ENCODE results near the gene QRSL1. TPM values are rescaled to one million over a fixed set of nuclear protein-coding genes. Genes with fewer than 3 reads are reported as not detected.

QRSL1 gene
- total RNA-seq, 1 experiment from 2014 or later, result 18.4 TPM

DNA sequence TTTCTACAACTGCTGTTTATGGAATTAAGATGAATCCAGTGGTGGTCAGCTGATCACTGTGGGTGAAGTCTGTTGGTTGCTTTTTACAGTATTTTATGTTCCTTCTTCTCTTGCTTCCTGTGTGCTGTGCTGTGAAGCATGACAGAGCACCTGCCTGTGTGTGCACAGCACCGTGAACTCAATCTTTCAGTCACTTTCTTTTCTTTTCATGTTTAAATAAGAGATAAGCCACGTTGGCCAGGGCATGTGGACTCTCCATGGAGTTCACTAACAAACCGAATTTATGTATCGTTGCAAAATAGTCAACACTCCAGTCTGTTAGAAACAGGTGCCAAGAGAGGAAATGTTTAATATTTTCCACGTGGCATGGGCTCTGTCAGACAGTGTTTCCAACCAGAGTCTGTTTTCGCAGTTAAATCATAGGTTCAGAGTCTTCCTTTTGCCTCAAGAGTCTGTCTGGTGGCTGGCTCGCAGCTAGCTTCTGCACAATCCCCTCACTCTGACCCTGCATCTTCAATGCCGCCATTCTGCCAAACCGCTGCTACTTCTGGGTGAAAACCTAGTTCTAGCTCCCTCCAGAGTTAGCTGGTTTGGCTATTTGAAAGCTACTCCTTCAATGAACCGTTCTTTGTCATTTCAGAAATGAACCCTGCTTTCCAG is 73.2 kb downstream of the QRSL1 start:
- DNase-seq (ENCODE audit: low read depth, low spot score), result no peak
- Histone ChIP-seq H3K27me3 (ENCODE audit: control insufficient read depth, insufficient read depth, low read length) (peaks cover 11% of the 10 kb centered on the region), H3K27ac (ENCODE audit: low read length) (no peak overlapping the region), H3K4me1 (ENCODE audit: control insufficient read depth, insufficient read depth, low read length) (peaks cover 5% of the 10 kb centered on the region; the same call in 1 of the 2 replicates), H3K36me3 (ENCODE audit: control insufficient read depth, insufficient read depth, low read length) (no peaks in the 10 kb centered on the region), H3K9me3 (ENCODE audit: control insufficient read depth, insufficient read depth, low read depth, low read length) (peaks cover 3% of the 10 kb centered on the region; the same call in 1 of the 2 replicates), H3K4me3 (ENCODE audit: low read depth in 2 of 2, low read length in 2 of 2) (no peak overlapping the region)
- no peak; the same call in 1 of the 2 replicates for ATAC-seq
- POLR2A ChIA-PET, result no interaction called here
- BruUV-seq (replicated peaks), result no TSS peak
- CTCF ChIA-PET, result no interaction called here
- intact Hi-C loops (cut with micrococcal nuclease; ENCODE audit: unreplicated experiment) (no loop called here), in situ Hi-C loops (cut with HindIII; ENCODE audit: low pct_unique_long_range_greater_than_20kb, low sequenced_read_pairs) (no loop called here)
- no peak for TF ChIP-seq TCF7L2 (IDR thresholded peaks at IDR 0.05; ENCODE audit: low read depth, low read length)
- TF ChIP-seq, protein P1, sequence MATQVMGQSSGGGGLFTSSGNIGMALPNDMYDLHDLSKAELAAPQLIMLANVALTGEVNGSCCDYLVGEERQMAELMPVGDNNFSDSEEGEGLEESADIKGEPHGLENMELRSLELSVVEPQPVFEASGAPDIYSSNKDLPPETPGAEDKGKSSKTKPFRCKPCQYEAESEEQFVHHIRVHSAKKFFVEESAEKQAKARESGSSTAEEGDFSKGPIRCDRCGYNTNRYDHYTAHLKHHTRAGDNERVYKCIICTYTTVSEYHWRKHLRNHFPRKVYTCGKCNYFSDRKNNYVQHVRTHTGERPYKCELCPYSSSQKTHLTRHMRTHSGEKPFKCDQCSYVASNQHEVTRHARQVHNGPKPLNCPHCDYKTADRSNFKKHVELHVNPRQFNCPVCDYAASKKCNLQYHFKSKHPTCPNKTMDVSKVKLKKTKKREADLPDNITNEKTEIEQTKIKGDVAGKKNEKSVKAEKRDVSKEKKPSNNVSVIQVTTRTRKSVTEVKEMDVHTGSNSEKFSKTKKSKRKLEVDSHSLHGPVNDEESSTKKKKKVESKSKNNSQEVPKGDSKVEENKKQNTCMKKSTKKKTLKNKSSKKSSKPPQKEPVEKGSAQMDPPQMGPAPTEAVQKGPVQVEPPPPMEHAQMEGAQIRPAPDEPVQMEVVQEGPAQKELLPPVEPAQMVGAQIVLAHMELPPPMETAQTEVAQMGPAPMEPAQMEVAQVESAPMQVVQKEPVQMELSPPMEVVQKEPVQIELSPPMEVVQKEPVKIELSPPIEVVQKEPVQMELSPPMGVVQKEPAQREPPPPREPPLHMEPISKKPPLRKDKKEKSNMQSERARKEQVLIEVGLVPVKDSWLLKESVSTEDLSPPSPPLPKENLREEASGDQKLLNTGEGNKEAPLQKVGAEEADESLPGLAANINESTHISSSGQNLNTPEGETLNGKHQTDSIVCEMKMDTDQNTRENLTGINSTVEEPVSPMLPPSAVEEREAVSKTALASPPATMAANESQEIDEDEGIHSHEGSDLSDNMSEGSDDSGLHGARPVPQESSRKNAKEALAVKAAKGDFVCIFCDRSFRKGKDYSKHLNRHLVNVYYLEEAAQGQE (IDR thresholded peaks at IDR 0.05; ENCODE audit: insufficient read depth in 1 of 2, low read depth in 2 of 2, low read length in 1 of 2), result no peak
- TF ChIP-seq, protein P2, sequence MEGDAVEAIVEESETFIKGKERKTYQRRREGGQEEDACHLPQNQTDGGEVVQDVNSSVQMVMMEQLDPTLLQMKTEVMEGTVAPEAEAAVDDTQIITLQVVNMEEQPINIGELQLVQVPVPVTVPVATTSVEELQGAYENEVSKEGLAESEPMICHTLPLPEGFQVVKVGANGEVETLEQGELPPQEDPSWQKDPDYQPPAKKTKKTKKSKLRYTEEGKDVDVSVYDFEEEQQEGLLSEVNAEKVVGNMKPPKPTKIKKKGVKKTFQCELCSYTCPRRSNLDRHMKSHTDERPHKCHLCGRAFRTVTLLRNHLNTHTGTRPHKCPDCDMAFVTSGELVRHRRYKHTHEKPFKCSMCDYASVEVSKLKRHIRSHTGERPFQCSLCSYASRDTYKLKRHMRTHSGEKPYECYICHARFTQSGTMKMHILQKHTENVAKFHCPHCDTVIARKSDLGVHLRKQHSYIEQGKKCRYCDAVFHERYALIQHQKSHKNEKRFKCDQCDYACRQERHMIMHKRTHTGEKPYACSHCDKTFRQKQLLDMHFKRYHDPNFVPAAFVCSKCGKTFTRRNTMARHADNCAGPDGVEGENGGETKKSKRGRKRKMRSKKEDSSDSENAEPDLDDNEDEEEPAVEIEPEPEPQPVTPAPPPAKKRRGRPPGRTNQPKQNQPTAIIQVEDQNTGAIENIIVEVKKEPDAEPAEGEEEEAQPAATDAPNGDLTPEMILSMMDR (IDR thresholded peaks at IDR 0.05), result no peak
- no peak for TF ChIP-seq SIN3A (IDR thresholded peaks at IDR 0.05; ENCODE audit: borderline replicate concordance, insufficient read depth, low read depth, low read length)
- TF ChIP-seq POLR2AphosphoS5 (IDR thresholded peaks at IDR 0.05; ENCODE audit: low read depth, low read length), result no peak

DNA sequence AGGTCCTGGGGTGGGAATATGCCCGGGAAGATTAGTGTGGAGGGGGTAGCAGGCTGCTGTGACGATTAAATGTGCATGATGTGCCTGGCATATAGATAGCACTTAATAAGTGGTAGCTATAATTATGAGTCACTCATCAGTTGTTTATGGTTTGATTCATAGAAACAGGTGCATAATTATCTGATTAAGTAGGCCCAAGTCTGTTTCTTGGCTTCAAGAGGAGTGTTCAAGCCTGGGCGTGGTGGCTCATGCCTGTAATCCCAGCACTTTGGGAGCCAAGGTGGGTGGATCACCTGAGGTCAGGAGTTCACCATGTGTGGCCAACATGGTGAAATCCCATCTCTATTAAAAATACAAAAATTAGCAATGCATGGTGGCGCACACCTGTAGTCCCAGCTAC is 74.9 kb downstream of the QRSL1 start:
- CTCF ChIA-PET, result no interaction called here
- no TSS peak for BruUV-seq (replicated peaks)
- intact Hi-C loops (cut with micrococcal nuclease; ENCODE audit: unreplicated experiment) (no loop called here), in situ Hi-C loops (cut with HindIII; ENCODE audit: low pct_unique_long_range_greater_than_20kb, low sequenced_read_pairs) (no loop called here)
- H3K36me3 ChIP-seq (ENCODE audit: control insufficient read depth, insufficient read depth, low read length), result no peaks in the 10 kb centered on the region
- TF ChIP-seq POLR2AphosphoS5 (IDR thresholded peaks at IDR 0.05; ENCODE audit: low read depth, low read length) (no peak), TCF7L2 (IDR thresholded peaks at IDR 0.05; ENCODE audit: low read depth, low read length) (no peak)
- TF ChIP-seq, protein P1 (IDR thresholded peaks at IDR 0.05; ENCODE audit: insufficient read depth in 1 of 2, low read depth in 2 of 2, low read length in 1 of 2), result no peak
- TF ChIP-seq, protein P2 (IDR thresholded peaks at IDR 0.05), result no peak
- POLR2A ChIA-PET, result no interaction called here
- H3K9me3 ChIP-seq (ENCODE audit: control insufficient read depth, insufficient read depth, low read depth, low read length), result peaks cover 3% of the 10 kb centered on the region; the same call in 1 of the 2 replicates
- H3K4me3 ChIP-seq (ENCODE audit: low read depth in 2 of 2, low read length in 2 of 2), result no peak overlapping the region
- ATAC-seq (no peak), DNase-seq (ENCODE audit: low read depth, low spot score) (no peak)
- peaks cover 5% of the 10 kb centered on the region; the same call in 1 of the 2 replicates for H3K4me1 ChIP-seq (ENCODE audit: control insufficient read depth, insufficient read depth, low read length)
- H3K27me3 ChIP-seq (ENCODE audit: control insufficient read depth, insufficient read depth, low read length), result peaks cover 11% of the 10 kb centered on the region
- no peak overlapping the region for H3K27ac ChIP-seq (ENCODE audit: low read length)
